ENCODE results near the gene TSPEAR.

- no peak for TF ChIP-seq CTCF (IDR thresholded peaks at IDR 0.05)
- no peak for TF ChIP-seq POLR2A (IDR thresholded peaks at IDR 0.05)
Measured at GRCh38 chr21:44649521-44650100, 61.8 kb downstream of the TSPEAR start.
